Measurements from ENCODE around the gene PATJ. TPM values are rescaled to one million over a fixed set of nuclear protein-coding genes. Genes with fewer than 3 reads are reported as not detected.

Gene PATJ
- total RNA-seq, 1 experiment from 2014 or later, result 48.8 TPM

DNA sequence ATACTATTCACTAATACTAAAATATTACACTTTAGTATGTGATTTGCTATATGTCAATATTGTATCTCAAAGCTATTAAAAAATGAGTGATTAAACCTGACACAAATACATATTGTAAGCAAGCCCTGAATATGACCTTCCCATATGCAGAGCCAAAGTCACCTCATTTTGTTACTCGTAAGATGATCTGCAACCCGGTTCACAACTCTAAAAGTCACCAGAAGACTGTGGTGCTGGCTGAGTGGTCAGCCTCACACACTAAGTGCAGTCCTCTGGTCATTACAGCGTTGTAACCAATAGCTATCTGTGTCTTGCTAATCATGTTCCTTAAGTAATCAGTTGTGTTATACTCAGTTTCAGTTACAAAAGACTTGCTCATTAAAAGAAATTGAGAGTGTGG is 254.8 kb downstream of the PATJ start (continued):
- TF ChIP-seq TCF7L2 (IDR thresholded peaks at IDR 0.05; ENCODE audit: borderline replicate concordance, extremely low read depth, insufficient read depth, insufficient read length) (no peak), SP1 (IDR thresholded peaks at IDR 0.05; ENCODE audit: low read depth) (no peak), EZH2 (IDR thresholded peaks at IDR 0.05) (no peak), YY1 (IDR thresholded peaks at IDR 0.05; ENCODE audit: extremely low read depth, insufficient replicate concordance, low read depth, low read length) (no peak), SRF (IDR thresholded peaks at IDR 0.05; ENCODE audit: low read depth) (no peak), SIN3A (IDR thresholded peaks at IDR 0.05; ENCODE audit: low read depth) (no peak), ATF3 (IDR thresholded peaks at IDR 0.05) (no peak)
- TF ChIP-seq, protein P1, sequence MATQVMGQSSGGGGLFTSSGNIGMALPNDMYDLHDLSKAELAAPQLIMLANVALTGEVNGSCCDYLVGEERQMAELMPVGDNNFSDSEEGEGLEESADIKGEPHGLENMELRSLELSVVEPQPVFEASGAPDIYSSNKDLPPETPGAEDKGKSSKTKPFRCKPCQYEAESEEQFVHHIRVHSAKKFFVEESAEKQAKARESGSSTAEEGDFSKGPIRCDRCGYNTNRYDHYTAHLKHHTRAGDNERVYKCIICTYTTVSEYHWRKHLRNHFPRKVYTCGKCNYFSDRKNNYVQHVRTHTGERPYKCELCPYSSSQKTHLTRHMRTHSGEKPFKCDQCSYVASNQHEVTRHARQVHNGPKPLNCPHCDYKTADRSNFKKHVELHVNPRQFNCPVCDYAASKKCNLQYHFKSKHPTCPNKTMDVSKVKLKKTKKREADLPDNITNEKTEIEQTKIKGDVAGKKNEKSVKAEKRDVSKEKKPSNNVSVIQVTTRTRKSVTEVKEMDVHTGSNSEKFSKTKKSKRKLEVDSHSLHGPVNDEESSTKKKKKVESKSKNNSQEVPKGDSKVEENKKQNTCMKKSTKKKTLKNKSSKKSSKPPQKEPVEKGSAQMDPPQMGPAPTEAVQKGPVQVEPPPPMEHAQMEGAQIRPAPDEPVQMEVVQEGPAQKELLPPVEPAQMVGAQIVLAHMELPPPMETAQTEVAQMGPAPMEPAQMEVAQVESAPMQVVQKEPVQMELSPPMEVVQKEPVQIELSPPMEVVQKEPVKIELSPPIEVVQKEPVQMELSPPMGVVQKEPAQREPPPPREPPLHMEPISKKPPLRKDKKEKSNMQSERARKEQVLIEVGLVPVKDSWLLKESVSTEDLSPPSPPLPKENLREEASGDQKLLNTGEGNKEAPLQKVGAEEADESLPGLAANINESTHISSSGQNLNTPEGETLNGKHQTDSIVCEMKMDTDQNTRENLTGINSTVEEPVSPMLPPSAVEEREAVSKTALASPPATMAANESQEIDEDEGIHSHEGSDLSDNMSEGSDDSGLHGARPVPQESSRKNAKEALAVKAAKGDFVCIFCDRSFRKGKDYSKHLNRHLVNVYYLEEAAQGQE (IDR thresholded peaks at IDR 0.05; ENCODE audit: low read depth), result no peak

GRCh38 chr1:62003777-62004176 is 261.5 kb downstream of the PATJ start:
- intact Hi-C loops (cut with micrococcal nuclease), result no loop called here
- no peaks in the 10 kb centered on the region for H3K79me2 ChIP-seq (ENCODE audit: insufficient read depth, low read length)
- no peaks in the 10 kb centered on the region for H4K20me1 ChIP-seq (ENCODE audit: insufficient read depth)
- H3K4me2 ChIP-seq (ENCODE audit: low read length), result no peak overlapping the region
- H3K9ac ChIP-seq (ENCODE audit: low read length), result no peak overlapping the region
- BruUV-seq (replicated peaks), result no TSS peak
- ChIA-PET POLR2A (no interaction called here), CTCF (no interaction called here), RAD21 (ENCODE audit: low non-redundant PET in 1 of 2, low total read pairs in 2 of 2, uncharacterized antibody in 2 of 2, unreplicated experiment in 2 of 2) (no interaction called here)
- H3K27me3 ChIP-seq (ENCODE audit: insufficient read depth, low read length), result no peaks in the 10 kb centered on the region
- no peak overlapping the region for H2AFZ ChIP-seq (ENCODE audit: low read depth, low read length, poor library complexity, severe bottlenecking)
- no peak for ATAC-seq
- no peak for DNase-seq (ENCODE audit: low read depth, low spot score)
- H3K4me3 ChIP-seq (replicated peaks in 1 of 2; ENCODE audit: low read depth in 1 of 2, low read length in 2 of 2), result no peak overlapping the region
- H3K9me3 ChIP-seq (ENCODE audit: control insufficient read depth in 1 of 2, insufficient read depth in 1 of 2, low read depth in 1 of 2, low read length in 2 of 2), result no peaks in the 10 kb centered on the region
- H3K4me1 ChIP-seq (ENCODE audit: control insufficient read depth in 1 of 2, insufficient read depth in 2 of 2, low read length in 2 of 2), result no peaks in the 10 kb centered on the region
- no peaks in the 10 kb centered on the region for H3K9me2 ChIP-seq (ENCODE audit: insufficient read depth)
- TF ChIP-seq CEBPB (IDR thresholded peaks at IDR 0.05; ENCODE audit: low read depth), result no peak
- TF ChIP-seq JUND (IDR thresholded peaks at IDR 0.05), result no peak
- no peak for TF ChIP-seq ATF3 (IDR thresholded peaks at IDR 0.05)
- no peak for TF ChIP-seq POLR2A (IDR thresholded peaks at IDR 0.05; ENCODE audit: borderline replicate concordance, extremely low read depth, insufficient read depth, insufficient read length)
- TF ChIP-seq FOSL1 (IDR thresholded peaks at IDR 0.05; ENCODE audit: low read depth), result no peak
- TF ChIP-seq CBX3 (IDR thresholded peaks at IDR 0.05; ENCODE audit: low read depth), result no peak
- no peak for TF ChIP-seq ZFX (IDR thresholded peaks at IDR 0.05)
- TF ChIP-seq MAX (IDR thresholded peaks at IDR 0.05), result no peak
- no peak for TF ChIP-seq YY1 (IDR thresholded peaks at IDR 0.05; ENCODE audit: extremely low read depth, insufficient replicate concordance, low read depth, low read length)
- TF ChIP-seq SP1 (IDR thresholded peaks at IDR 0.05; ENCODE audit: low read depth), result no peak
- no peak for TF ChIP-seq RAD21 (IDR thresholded peaks at IDR 0.05; ENCODE audit: low read depth)
- TF ChIP-seq SIN3A (IDR thresholded peaks at IDR 0.05; ENCODE audit: low read depth), result no peak
- no peak for TF ChIP-seq SRF (IDR thresholded peaks at IDR 0.05; ENCODE audit: low read depth)
- TF ChIP-seq, protein P1 (IDR thresholded peaks at IDR 0.05; ENCODE audit: low read depth), result no peak
- TF ChIP-seq TCF7L2 (IDR thresholded peaks at IDR 0.05; ENCODE audit: borderline replicate concordance, extremely low read depth, insufficient read depth, insufficient read length), result no peak
- no peak for TF ChIP-seq ZNF274 (IDR thresholded peaks at IDR 0.05; ENCODE audit: low read depth, low read length)
- TF ChIP-seq POLR2AphosphoS5 (IDR thresholded peaks at IDR 0.05; ENCODE audit: low read depth, low read length), result no peak
- no peak for TF ChIP-seq EGR1 (IDR thresholded peaks at IDR 0.05; ENCODE audit: low read depth)
- H3K27ac ChIP-seq (ENCODE audit: low read depth, low read length), result no peak overlapping the region
- H3K36me3 ChIP-seq (ENCODE audit: control insufficient read depth in 1 of 2, insufficient read depth in 2 of 2, low read length in 2 of 2), result no peaks in the 10 kb centered on the region
